Adrenal gland (tissue), 12 donors: ENCODE results near the gene FBLN7. TPM values are rescaled to one million over a fixed set of nuclear protein-coding genes. Genes with fewer than 3 reads are reported as not detected.

Experiments used
- DNase-seq, 7 donors: peaks; one replicate each; pipeline ENCODE4 v3.0.0-alpha.2; 2019 to 2020
- H3K27ac ChIP-seq, 5 donors: fragments of 200-600 bp; sonication (generic) in 4 of 5; 1 replicate in 3 of 5; 2 replicates in 2 of 5; pipeline versions ENCODE4 v1.5.1 to v1.8.0; 2016 to 2020; ENCODE audit warnings: mild to moderate bottlenecking in 1 of 5
- H3K27me3 ChIP-seq: fragments of 200-600 bp; 2 replicates; pipeline ENCODE4 v1.8.0; 2021
- H3K36me3 ChIP-seq, 2 donors: fragments of 200-600 bp; replicated peaks in 1 of 2; 1 replicate in 1 of 2; 2 replicates in 1 of 2; pipeline versions ENCODE4 v1.5.1 to v1.8.0; 2018 to 2022
- H3K4me1 ChIP-seq, 2 donors: fragments of 200-600 bp; replicated peaks in 1 of 2; 1 replicate in 1 of 2; 2 replicates in 1 of 2; pipeline versions ENCODE4 v1.5.1 to v1.8.0; 2018 to 2021
- H3K4me3 ChIP-seq, 4 donors: fragments of 200-600 bp; sonication (generic) in 3 of 4; one replicate each; pipeline ENCODE4 v1.5.1; 2016 to 2018
- H3K9me3 ChIP-seq, 3 donors: fragments of 200-600 bp; sonication (generic) in 1 of 3; replicated peaks in 1 of 3; 1 replicate in 2 of 3; 2 replicates in 1 of 3; pipeline versions ENCODE4 v1.5.1 to v1.8.0; 2016 to 2021
- POLR2A ChIP-seq, 2 donors: fragments of 450-650 bp; IDR thresholded peaks; one replicate each; pipeline ENCODE4 v1.6.1; 2017; ENCODE audit warnings: antibody characterized with exemption in 2 of 2, mild to moderate bottlenecking in 2 of 2, moderate library complexity in 1 of 2
- WGBS, 4 donors: extraction: QIAGEN DNeasy Blood & Tissue Kit in 2 of 4; methylation state at CpG; one replicate each; pipeline versions ENCODE4 v1.1.5 to v1.1.7; 2013 to 2017; 5-methylcytosine and 5-hydroxymethylcytosine counted together
- intact Hi-C, 2 donors: fragments of 100-400 bp; cut with DNase I; formaldehyde crosslinking; loops; one replicate each; pipeline versions ENCODE4 v1.14.1 to v1.15.0; 2022 to 2023
- polyA plus RNA-seq, 3 donors: library from polyadenylated mRNA; stranded (reverse); fragments of 200-250 nt in 2 of 3; fragments of 350-450 nt in 1 of 3; fragmentation: Illumina TruSeq in 1 of 3; extraction: RNeasy Lipid Tissue Mini Kit (QIAGEN cat#74804) in 1 of 3; gene quantifications; one replicate each; pipeline ENCODE4 v1.2.3, GENCODE V29; 2013 to 2014
- total RNA-seq, 9 donors: library from RNA; depleted of rRNA in 4 of 9; stranded (reverse); fragments of >200 nt in 4 of 9; fragments of 120-200 nt in 1 of 9; fragmentation: NEBNext Ultra II Directional in 1 of 9; extraction: Animal tissue kit (Norgen Biotek cat#: 25700) in 1 of 9; gene quantifications; one replicate each; pipeline versions ENCODE4 v1.1.0 to v1.2.4, GENCODE V29; 2013 to 2023
- TF ChIP-seq, protein P1 (sequence below), 6 experiments: fragments of 450-650 bp in 4 of 6; fragments of 200-600 bp in 2 of 6; sonication (generic) in 1 of 6; IDR thresholded peaks; 1 replicate in 5 of 6; 2 replicates in 1 of 6; pipeline versions ENCODE4 v1.5.1 to v1.8.0; 2016 to 2021; ENCODE audit warnings: antibody characterized with exemption in 6 of 6, mild to moderate bottlenecking in 2 of 6, moderate library complexity in 1 of 6
- donor health status: healthy with polysubstance abuse.
- donor health status: Bipolar disorder and iron deficiency.
- donor health status: DM: yes; HTN: yes; CAD: no.
- donor health status: DM: no; HTN: no; CAD: no.
- donor health status: DM: no; HTN: no; CAD: no.
- donor health status: DM: yes; HTN: yes; CAD: no.

Gene FBLN7
- total and polyA plus RNA-seq, 12 donors: 0.50 to 12.6 (median 6.4) TPM

DNA sequence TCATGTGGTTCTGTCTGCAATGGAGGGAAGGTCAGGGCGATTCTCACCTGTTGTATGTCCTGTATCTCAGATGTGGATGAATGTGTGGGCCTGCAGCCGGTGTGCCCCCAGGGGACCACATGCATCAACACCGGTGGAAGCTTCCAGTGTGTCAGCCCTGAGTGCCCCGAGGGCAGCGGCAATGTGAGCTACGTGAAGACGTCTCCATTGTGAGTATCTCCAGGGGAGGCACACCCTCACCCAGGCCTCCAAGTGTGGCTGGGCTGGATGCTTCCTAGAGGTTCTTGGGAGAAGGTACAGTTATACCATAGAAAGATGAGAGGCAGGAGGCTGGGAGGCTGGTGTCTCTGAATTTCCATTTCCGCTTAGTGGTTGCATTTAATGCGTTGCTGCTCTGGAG, 46.9 kb downstream of the FBLN7 start:
- H3K4me1 ChIP-seq: no peaks in the 10 kb centered on the region
- DNase-seq: no peak
- H3K27ac ChIP-seq: no peak overlapping the region
- H3K27me3 ChIP-seq: peaks cover 9% of the 10 kb centered on the region
- TF ChIP-seq POLR2A (IDR thresholded peaks at IDR 0.05): no peak
- TF ChIP-seq, protein P1, sequence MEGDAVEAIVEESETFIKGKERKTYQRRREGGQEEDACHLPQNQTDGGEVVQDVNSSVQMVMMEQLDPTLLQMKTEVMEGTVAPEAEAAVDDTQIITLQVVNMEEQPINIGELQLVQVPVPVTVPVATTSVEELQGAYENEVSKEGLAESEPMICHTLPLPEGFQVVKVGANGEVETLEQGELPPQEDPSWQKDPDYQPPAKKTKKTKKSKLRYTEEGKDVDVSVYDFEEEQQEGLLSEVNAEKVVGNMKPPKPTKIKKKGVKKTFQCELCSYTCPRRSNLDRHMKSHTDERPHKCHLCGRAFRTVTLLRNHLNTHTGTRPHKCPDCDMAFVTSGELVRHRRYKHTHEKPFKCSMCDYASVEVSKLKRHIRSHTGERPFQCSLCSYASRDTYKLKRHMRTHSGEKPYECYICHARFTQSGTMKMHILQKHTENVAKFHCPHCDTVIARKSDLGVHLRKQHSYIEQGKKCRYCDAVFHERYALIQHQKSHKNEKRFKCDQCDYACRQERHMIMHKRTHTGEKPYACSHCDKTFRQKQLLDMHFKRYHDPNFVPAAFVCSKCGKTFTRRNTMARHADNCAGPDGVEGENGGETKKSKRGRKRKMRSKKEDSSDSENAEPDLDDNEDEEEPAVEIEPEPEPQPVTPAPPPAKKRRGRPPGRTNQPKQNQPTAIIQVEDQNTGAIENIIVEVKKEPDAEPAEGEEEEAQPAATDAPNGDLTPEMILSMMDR (IDR thresholded peaks at IDR 0.05): no peak
- H3K4me3 ChIP-seq: no peak overlapping the region
- no peaks in the 10 kb centered on the region for H3K36me3 ChIP-seq
- intact Hi-C loops: no loop called here
- WGBS, 4 donors: 81 to 92% (median 87%) methylated on average over 2 to 9 of the region's 9 CpGs
- no peaks in the 10 kb centered on the region for H3K9me3 ChIP-seq

DNA sequence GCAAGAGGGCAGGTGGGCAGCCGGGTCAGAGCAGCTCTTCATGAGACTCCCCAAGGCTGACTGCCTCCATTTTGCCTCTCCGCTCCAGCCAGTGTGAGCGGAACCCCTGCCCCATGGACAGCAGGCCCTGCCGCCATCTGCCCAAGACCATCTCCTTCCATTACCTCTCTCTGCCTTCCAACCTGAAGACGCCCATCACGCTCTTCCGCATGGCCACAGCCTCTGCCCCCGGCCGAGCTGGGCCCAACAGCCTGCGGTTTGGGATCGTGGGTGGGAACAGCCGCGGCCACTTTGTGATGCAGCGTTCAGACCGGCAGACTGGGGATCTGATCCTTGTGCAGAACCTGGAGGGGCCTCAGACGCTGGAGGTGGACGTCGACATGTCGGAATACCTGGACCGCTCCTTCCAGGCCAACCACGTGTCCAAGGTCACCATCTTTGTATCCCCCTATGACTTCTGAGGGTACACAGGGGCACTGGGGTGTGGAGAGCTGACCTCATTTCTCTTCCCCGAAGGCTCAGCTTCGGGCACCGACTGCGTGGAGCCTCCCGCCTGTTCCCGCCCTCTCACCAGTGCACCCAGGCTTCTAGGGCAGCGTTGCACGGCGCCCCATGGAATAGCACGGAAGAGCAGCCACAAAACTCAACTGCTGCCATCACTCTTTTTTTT, 49.0 kb downstream of the FBLN7 start:
- Histone ChIP-seq H3K9me3 (no peaks in the 10 kb centered on the region), H3K36me3 (no peaks in the 10 kb centered on the region), H3K4me1 (no peaks in the 10 kb centered on the region), H3K4me3 (no peak overlapping the region), H3K27ac (no peak overlapping the region), H3K27me3 (no peaks in the 10 kb centered on the region)
- TF ChIP-seq POLR2A (IDR thresholded peaks at IDR 0.05): no peak
- TF ChIP-seq, protein P1 (IDR thresholded peaks at IDR 0.05): no peak
- 93 to 97% (median 95%) methylated on average over 24 to 31 of the region's 31 CpGs for WGBS, 4 donors
- intact Hi-C loops: no loop called here
- no peak for DNase-seq

DNA sequence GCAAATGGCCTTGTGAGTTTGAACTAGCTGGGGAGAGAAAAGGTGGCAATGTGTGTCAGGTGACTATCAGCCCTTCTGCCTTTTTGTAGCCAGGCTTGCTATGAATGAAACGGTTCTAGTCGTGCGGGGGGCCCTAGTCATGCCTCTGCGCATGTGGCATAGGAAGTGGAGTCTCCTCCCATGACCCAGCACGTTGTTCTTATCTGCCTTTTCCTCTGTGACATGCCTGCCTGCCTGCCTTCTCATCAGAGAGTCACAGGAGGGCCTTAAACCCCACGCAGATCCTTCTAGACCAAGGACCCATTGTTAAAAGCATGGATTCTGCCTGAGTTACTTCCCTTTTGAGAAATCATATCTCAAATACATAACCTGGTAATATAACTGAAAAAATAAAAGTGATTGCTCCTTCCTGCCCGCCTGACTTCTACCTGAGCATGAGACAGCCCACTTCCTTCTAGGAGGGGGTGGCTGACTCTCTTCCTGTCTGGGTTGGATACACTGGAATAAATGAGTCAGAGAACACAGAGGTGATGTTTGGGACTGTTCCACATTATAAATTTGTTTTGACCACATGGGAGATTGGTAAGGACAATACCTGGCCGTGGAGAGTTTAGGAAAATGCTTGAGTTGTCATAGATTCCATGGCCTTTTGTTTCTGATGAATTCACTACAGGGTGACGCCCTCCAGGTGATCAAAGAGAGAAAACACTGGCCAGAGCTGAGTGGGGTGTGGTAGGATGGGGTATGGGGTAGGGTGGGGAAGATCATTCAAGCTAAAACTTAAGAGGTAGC, 49.8 kb downstream of the FBLN7 start:
- 77 to 86% (median 79%) methylated on average over 9 of the region's 9 CpGs for WGBS, 4 donors

DNA sequence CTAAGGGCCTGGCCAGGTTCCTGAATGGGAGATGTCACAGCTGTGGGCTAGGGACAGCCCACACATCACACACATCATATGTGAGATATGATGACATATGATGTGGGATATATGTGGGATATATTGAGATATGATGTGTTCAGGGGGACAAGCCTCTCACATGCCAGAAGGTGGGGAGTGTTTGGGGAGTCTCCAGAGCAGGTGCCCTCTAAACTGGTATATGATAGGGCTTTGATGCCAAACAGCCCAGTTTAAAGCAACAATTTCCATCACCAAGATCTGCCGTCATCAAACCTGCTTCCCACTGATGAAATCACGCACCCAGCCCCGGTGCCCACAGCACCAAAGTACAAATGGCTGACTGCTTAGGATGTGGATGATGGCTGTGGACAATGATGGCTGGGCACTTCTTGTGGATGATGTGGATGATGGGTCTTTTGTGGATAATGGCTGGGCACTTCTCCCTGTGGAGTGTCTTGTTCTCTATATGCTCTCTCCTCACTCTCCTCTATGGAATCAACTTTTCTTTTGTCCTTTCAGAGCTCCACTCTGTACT, 50.9 kb downstream of the FBLN7 start:
- Histone ChIP-seq H3K27ac (no peak overlapping the region), H3K27me3 (no peaks in the 10 kb centered on the region), H3K9me3 (no peaks in the 10 kb centered on the region), H3K36me3 (no peaks in the 10 kb centered on the region), H3K4me3 (no peak overlapping the region), H3K4me1 (no peaks in the 10 kb centered on the region)
- intact Hi-C loops: no loop called here
- DNase-seq: no peak
- WGBS, 4 donors: 94 to 100% (median 97%) methylated on average over 3 of the region's 3 CpGs
- TF ChIP-seq, protein P1 (IDR thresholded peaks at IDR 0.05): no peak
- TF ChIP-seq POLR2A (IDR thresholded peaks at IDR 0.05): no peak

More for the DNA sequence above, 49.8 kb downstream of the FBLN7 start:
- Histone ChIP-seq H3K27ac (no peak overlapping the region), H3K36me3 (no peaks in the 10 kb centered on the region), H3K27me3 (no peaks in the 10 kb centered on the region), H3K4me3 (no peak overlapping the region), H3K4me1 (no peaks in the 10 kb centered on the region), H3K9me3 (no peaks in the 10 kb centered on the region)
- intact Hi-C loops: no loop called here
- TF ChIP-seq, protein P1 (IDR thresholded peaks at IDR 0.05): no peak
- no peak for TF ChIP-seq POLR2A (IDR thresholded peaks at IDR 0.05)
- no peak for DNase-seq
